Psoas muscle (tissue), 8 donors: ENCODE results near the gene MAML2. TPM values are rescaled to one million over a fixed set of nuclear protein-coding genes. Genes with fewer than 3 reads are reported as not detected.

Experiments
- ATAC-seq, 4 donors: fragments of 200-7000 bp; cut with Tn5 transposase; one replicate each; pipeline ENCODE4 v1.9.1; 2020; ENCODE audit warnings: moderate library complexity in 3 of 4, mild to moderate bottlenecking in 2 of 4
- DNase-seq, 2 donors: peaks; one replicate each; pipeline ENCODE4 v3.0.0-alpha.2; 2020
- H3K27ac ChIP-seq: fragments of 200-600 bp; one replicate; pipeline ENCODE4 v1.8.0; 2022
- H3K27me3 ChIP-seq, 3 donors: fragments of 200-600 bp in 1 of 3; one replicate each; pipeline versions ENCODE4 v1.6.1 to v1.8.0; 2013 to 2022; ENCODE audit warnings: low read length in 2 of 3, mild to moderate bottlenecking in 2 of 3, moderate library complexity in 1 of 3; ENCODE audit not compliant: insufficient read depth in 3 of 3
- H3K36me3 ChIP-seq, 2 donors: fragments of 200-600 bp in 1 of 2; one replicate each; pipeline versions ENCODE4 v1.6.1 to v1.8.0; 2013 to 2022; ENCODE audit warnings: low read depth in 1 of 2, mild to moderate bottlenecking in 1 of 2, moderate library complexity in 1 of 2; ENCODE audit not compliant: insufficient read depth in 1 of 2
- H3K4me1 ChIP-seq: fragments of 200-600 bp; one replicate; pipeline ENCODE4 v1.8.0; 2022
- H3K4me3 ChIP-seq: fragments of 200-600 bp; one replicate; pipeline ENCODE4 v1.8.0; 2022; ENCODE audit warnings: mild to moderate bottlenecking
- H3K9me3 ChIP-seq: fragments of 200-600 bp; one replicate; pipeline ENCODE4 v1.8.0; 2022
- CTCF ChIP-seq: fragments of 200-600 bp; IDR thresholded peaks from one replicate; pipeline ENCODE4 v1.8.0; 2022; ENCODE audit warnings: antibody characterized with exemption
- WGBS, 3 donors: extraction: QIAGEN DNeasy Blood & Tissue Kit; methylation state at CpG; one replicate each; pipeline versions ENCODE4 v1.1.6 to v1.1.7; 2013; 5-methylcytosine and 5-hydroxymethylcytosine counted together
- intact Hi-C, 2 donors: fragments of 100-400 bp; cut with DNase I; formaldehyde crosslinking; loops; one replicate each; pipeline versions ENCODE4 v1.11.0 to v1.14.2; 2022
- polyA plus RNA-seq, 3 donors: library from polyadenylated mRNA; stranded (reverse); fragments of 200-250 nt; gene quantifications; one replicate each; pipeline ENCODE4 v1.2.3, GENCODE V29; 2013
- total RNA-seq, 4 donors: library from RNA; stranded (reverse); fragmentation: NEBNext Ultra II Directional in 2 of 4; extraction: Animal tissue kit (Norgen Biotek cat#: 25700) in 2 of 4; gene quantifications; one replicate each; pipeline versions ENCODE4 v1.2.1 to v1.2.4, GENCODE V29; 2021 to 2023
- donor health status: healthy with polysubstance abuse.
- donor health status: DM: no; HTN: no; CAD: no; lungs with moderate emphysema.
- donor health status: Bipolar disorder and iron deficiency.
- donor health status: healthy.
- donor health status: DM: yes; HTN: yes; CAD: no.
- donor health status: DM: no; HTN: no; CAD: no.
- donor health status: DM: no; HTN: no; CAD: no.
- donor health status: DM: yes; HTN: yes; CAD: no.

The MAML2 gene
- total and polyA plus RNA-seq, 7 donors = 0.39 to 3.7 (median 1.5) TPM

DNA sequence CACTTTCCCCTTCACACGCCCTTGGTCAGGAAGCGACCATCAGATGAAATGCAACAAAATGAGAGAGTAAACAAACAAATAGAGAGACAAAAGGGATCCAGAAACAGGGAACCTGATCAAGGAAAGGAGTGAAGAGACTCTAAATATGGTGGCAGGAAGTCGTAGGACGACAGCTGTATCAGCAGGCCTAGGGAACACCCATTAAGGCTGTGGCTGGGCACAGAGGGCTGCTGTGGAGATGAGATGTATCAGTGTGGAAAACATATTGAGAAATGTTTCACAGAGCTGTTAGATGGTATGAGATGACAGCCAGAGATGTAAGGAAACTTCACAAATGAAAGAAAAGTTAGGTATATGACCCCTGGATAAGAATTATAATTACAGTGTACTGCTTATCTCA, 263.3 kb downstream of the MAML2 start:
- no peak for ATAC-seq
- TF ChIP-seq CTCF = no peak
- H3K4me3 ChIP-seq = no peak overlapping the region

GRCh38 chr11:96075532-96075959, 267.4 kb downstream of the MAML2 start:
- TF ChIP-seq CTCF = no peak
- no peaks in the 10 kb centered on the region for H3K27me3 ChIP-seq
- 73 to 77% (median 74%) methylated on average over 5 of the region's 5 CpGs for WGBS, 3 donors
- H3K4me1 ChIP-seq = peaks cover 5% of the 10 kb centered on the region
- intact Hi-C loops = no loop called here
- no peak overlapping the region for H3K27ac ChIP-seq
- H3K36me3 ChIP-seq = no peaks in the 10 kb centered on the region
- H3K9me3 ChIP-seq = no peaks in the 10 kb centered on the region
- H3K4me3 ChIP-seq = no peak overlapping the region
- DNase-seq = no peak
- no peak for ATAC-seq

More for the DNA sequence above, 263.3 kb downstream of the MAML2 start:
- no peak for DNase-seq
- intact Hi-C loops = no loop called here
- WGBS, 3 donors = 80 to 88% (median 83%) methylated on average over 4 of the region's 4 CpGs
- Histone ChIP-seq H3K9me3 (no peaks in the 10 kb centered on the region), H3K27ac (no peak overlapping the region), H3K4me1 (peaks cover 5% of the 10 kb centered on the region), H3K36me3 (no peaks in the 10 kb centered on the region), H3K27me3 (peaks cover 0 to 2% (median 0%) of the 10 kb centered on the region in 3 donors)

- 74 to 76% (median 75%) methylated on average over 11 of the region's 11 CpGs for WGBS, 3 donors
- intact Hi-C loops = no loop called here
- Histone ChIP-seq H3K9me3 (no peaks in the 10 kb centered on the region), H3K36me3 (no peaks in the 10 kb centered on the region), H3K27me3 (no peaks in the 10 kb centered on the region), H3K4me1 (peaks cover 5% of the 10 kb centered on the region), H3K27ac (no peak overlapping the region), H3K4me3 (no peak overlapping the region)
- TF ChIP-seq CTCF = no peak
- DNase-seq = no peak
- ATAC-seq = no peak
These were observed 268.3 kb downstream of the MAML2 start for GRCh38 chr11:96074551-96075310.

DNA sequence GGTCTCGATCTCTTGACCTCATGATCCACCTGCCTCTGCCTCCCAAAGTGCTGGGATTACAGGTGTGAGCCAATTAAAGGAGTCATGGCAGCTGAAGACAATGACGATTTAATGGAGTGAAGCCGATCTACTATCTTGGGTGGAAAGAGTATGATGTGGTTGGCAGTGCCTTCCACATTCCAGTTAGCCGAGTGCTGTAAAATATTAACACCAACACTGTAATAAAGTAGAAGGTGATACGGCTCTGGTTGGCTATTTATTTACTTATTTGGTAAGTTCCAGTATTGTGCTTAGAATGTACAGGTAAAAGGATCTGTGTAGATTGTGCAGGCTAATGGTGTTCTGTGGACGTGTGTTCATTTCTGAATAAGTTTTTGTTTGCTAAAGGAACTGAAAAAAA, 269.5 kb downstream of the MAML2 start:
- H3K27ac ChIP-seq = no peak overlapping the region
- WGBS, 3 donors = 93 to 96% (median 95%) methylated on average over 6 of the region's 6 CpGs

More for the DNA sequence above, 269.5 kb downstream of the MAML2 start:
- Histone ChIP-seq H3K9me3 (no peaks in the 10 kb centered on the region), H3K27me3 (no peaks in the 10 kb centered on the region), H3K36me3 (no peaks in the 10 kb centered on the region), H3K4me1 (peaks cover 5% of the 10 kb centered on the region), H3K4me3 (no peak overlapping the region)
- no peak for ATAC-seq
- intact Hi-C loops = no loop called here
- TF ChIP-seq CTCF = no peak
- DNase-seq = no peak
